GM23248 (cell line): ENCODE results near the gene CNTN6.

ENCODE experiments used
- EZH2 ChIP-seq: fragments of 200-600 bp; sonication (generic); IDR thresholded peaks from 2 replicates; pipeline ENCODE4 v1.6.1; 2018; ENCODE audit warnings: antibody characterized with exemption, mild to moderate bottlenecking; ENCODE audit not compliant: insufficient read depth, poor library complexity, severe bottlenecking
- EZH2phosphoT487 ChIP-seq: fragments of 200-600 bp; sonication (generic); IDR thresholded peaks from 2 replicates; pipeline ENCODE4 v1.6.1; 2018; ENCODE audit warnings: antibody characterized with exemption, moderate library complexity, mild to moderate bottlenecking, low read depth; ENCODE audit not compliant: insufficient read depth

- TF ChIP-seq EZH2 (no peak), EZH2phosphoT487 (no peak)
Measured at GRCh38 chr3:1092771-1093170, at the start of gene CNTN6.
